B cell (primary cell): ENCODE measurements around the gene ANKRD29.

Source experiments
- CTCF ChIP-seq: fragments of 200-600 bp; IDR thresholded peaks from one replicate; pipeline ENCODE4 v1.8.0; 2022; ENCODE audit warnings: antibody characterized with exemption, mild to moderate bottlenecking
- EZH2 ChIP-seq: IDR thresholded peaks from 2 replicates; pipeline ENCODE4 v1.6.1; 2012; ENCODE audit warnings: borderline replicate concordance, low read depth, mild to moderate bottlenecking, moderate library complexity, low read length; ENCODE audit not compliant: insufficient read depth, poor library complexity, severe bottlenecking

DNA sequence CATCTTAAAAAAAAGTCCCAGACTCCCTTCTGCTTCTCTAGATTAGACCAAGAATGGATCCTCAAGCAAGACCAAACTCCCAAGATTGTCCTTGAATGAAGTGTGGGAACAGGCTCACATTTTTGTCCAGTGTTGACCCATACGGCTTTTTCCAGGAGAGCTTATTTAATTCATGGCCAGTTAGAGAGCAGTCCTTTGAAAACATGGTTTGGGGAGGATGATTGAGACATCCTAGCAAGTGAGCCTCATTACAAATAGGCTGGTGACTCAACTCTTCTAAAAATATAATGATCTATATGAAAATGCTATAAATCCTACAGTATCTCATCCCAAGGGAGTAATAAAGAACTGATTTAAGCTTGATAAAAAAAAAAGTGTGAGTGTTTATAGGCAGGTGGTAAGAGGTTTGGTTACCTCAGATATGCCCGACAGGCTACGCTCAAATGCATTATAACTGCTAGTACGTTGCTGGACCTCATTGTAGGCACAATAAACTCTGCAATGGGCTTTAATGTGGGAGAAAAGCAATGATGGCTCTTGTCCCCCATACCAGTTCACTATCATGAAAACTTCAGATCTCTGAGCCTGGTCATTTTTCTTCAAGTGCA is 17.0 kb downstream of the ANKRD29 start:
- TF ChIP-seq EZH2 (no peak), CTCF (no peak)
